D721Med (cell line): Measurements from ENCODE around the gene KIF22.
A peak's percentile ranks its signal among the peaks of the same experiment; 100 is the strongest.

Experiments
- DNase-seq: peaks from one replicate; pipeline ENCODE4 v3.0.0; 2011; ENCODE audit warnings: low spot score; ENCODE audit not compliant: insufficient read length
- FAIRE-seq: peaks from 2 replicates; lab custom pipeline; 2011; peaks lifted over from hg19 to GRCh38; lab: Jason Lieb, UNC
- CTCF ChIP-seq: IDR thresholded peaks from 2 replicates; pipeline ENCODE4 v1.5.1; 2012; ENCODE audit warnings: mild to moderate bottlenecking, control low read depth; ENCODE audit not compliant: insufficient read depth; ENCODE audit errors: missing control alignments

KIF22 gene

DNA sequence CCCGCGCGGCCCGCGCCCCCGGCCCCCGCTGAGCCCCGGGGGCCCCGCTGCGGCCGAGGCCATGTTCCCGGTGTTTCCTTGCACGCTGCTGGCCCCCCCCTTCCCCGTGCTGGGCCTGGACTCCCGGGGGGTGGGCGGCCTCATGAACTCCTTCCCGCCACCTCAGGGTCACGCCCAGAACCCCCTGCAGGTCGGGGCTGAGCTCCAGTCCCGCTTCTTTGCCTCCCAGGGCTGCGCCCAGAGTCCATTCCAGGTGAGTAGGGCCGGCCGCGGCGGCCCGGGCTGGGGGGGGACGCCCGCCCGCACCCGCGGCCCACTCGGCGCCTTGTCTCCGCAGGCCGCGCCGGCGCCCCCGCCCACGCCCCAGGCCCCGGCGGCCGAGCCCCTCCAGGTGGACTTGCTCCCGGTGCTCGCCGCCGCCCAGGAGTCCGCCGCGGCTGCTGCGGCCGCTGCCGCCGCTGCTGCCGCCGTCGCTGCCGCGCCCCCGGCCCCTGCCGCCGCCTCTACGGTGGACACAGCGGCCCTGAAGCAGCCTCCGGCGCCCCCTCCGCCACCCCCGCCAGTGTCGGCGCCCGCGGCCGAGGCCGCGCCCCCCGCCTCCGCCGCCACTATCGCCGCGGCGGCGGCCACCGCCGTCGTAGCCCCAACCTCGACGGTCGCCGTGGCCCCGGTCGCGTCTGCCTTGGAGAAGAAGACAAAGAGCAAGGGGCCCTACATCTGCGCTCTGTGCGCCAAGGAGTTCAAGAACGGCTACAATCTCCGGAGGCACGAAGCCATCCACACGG is 16.3 kb downstream of the KIF22 start:
- DNase-seq (no peak), FAIRE-seq (no peak)
- no peak for TF ChIP-seq CTCF

- FAIRE-seq = no peak
- DNase-seq = no peak
- peak; percentile 41 for TF ChIP-seq CTCF
Measured at GRCh38 chr16:29807426-29808218, 17.1 kb downstream of the KIF22 start.

DNA sequence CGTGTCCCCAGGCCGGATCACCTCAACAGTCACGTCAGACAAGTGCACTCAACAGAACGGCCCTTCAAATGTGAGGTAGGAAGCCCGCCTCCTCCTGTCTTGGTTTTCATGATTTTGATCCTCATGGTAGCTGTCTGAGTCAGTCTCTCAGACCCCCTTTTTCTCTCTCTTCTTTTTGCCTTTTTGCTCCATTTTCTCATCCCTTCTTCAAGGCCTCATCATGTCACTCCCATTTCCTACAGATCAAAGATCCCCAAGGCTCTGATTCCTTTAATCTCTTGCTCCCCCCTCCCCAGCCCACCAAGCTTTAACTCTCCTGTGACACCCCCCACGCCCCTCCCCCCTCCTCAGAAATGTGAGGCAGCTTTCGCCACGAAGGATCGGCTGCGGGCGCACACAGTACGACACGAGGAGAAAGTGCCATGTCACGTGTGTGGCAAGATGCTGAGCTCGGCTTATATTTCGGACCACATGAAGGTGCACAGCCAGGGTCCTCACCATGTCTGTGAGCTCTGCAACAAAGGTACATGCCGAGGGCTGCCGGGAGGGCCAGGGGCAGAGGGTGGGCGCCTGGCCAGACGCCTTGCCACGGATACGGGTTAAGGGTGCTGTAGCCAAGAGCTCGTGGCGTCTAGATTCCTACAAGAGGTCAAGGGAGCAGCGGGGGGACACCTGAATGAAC is 17.8 kb downstream of the KIF22 start:
- no peak for TF ChIP-seq CTCF
- FAIRE-seq (no peak), DNase-seq (no peak)

GRCh38 chr16:29809031-29809747 is 18.6 kb downstream of the KIF22 start:
- no peak for FAIRE-seq
- DNase-seq = no peak
- no peak for TF ChIP-seq CTCF

DNA sequence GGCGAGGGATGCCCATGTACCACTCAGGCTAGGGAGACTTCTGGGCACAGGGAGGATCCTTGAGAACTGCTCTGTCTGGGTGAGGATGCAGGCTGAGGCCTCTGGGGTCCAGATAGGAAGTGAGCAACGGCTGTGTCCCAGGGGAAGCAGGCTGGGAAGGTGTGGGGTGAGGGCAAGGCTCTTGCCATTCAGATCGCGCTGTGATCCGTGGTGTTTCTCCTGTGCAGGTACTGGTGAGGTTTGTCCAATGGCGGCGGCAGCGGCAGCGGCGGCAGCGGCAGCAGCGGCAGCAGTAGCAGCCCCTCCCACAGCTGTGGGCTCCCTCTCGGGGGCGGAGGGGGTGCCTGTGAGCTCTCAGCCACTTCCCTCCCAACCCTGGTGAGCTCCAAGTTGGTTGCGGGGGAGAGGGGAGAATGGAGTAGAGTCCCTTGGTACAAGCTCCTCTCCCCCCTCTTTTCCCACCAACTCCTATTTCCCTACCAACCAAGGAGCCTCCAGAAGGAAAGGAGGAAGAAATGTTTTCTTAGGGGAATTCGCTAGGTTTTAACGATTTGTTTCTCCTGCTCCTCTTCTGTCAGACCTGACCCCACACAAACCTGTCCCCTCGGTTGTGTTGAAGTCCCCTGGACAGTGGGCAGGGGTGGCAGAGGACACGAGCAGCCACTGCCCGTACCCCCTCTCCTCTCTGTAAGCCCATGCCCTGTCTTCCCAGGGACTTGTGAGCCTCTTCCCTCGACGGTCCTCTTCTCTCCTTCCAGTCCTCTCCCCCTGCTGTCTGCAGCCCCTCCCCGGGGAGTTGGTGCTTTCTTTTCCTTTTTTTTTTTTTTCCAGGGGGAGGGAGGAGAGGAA is 19.5 kb downstream of the KIF22 start:
- TF ChIP-seq CTCF = no peak
- FAIRE-seq = no peak
- DNase-seq = no peak

- no peak for TF ChIP-seq CTCF
- FAIRE-seq (no peak), DNase-seq (no peak)
Measured at GRCh38 chr16:29810699-29811169, 20.2 kb downstream of the KIF22 start.
